ENCODE measurements around the gene CLASP2. TPM values are rescaled to one million over a fixed set of nuclear protein-coding genes. Genes with fewer than 3 reads are reported as not detected.

The CLASP2 gene
- total RNA-seq, 1 experiment from 2014 or later = 66.3 TPM

DNA sequence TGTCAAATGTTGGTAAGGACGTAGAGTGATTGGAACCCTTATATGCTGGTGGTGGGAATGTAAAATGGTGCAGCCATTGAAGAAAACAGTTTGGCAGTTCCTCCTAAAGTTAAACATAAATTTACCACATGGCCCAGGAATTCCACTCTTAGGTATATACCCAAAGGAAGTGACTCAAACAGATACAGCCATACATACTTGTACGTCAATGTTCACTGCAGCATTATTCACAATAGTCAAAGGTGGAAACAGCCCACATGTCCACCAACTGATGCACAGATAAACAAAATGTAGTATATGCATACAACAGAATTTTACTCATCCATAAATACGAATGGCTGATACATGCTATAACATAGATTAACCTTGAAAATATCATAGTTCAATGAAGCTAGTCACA is 13.2 kb downstream of the CLASP2 start:
- TF ChIP-seq, protein P1, sequence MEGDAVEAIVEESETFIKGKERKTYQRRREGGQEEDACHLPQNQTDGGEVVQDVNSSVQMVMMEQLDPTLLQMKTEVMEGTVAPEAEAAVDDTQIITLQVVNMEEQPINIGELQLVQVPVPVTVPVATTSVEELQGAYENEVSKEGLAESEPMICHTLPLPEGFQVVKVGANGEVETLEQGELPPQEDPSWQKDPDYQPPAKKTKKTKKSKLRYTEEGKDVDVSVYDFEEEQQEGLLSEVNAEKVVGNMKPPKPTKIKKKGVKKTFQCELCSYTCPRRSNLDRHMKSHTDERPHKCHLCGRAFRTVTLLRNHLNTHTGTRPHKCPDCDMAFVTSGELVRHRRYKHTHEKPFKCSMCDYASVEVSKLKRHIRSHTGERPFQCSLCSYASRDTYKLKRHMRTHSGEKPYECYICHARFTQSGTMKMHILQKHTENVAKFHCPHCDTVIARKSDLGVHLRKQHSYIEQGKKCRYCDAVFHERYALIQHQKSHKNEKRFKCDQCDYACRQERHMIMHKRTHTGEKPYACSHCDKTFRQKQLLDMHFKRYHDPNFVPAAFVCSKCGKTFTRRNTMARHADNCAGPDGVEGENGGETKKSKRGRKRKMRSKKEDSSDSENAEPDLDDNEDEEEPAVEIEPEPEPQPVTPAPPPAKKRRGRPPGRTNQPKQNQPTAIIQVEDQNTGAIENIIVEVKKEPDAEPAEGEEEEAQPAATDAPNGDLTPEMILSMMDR (IDR thresholded peaks at IDR 0.05; ENCODE audit: insufficient read depth in 1 of 2, low read depth in 1 of 2, low read length in 1 of 2, severe bottlenecking in 1 of 2, unreplicated experiment in 1 of 2) = no peak
- H3K4me1 ChIP-seq = no peaks in the 10 kb centered on the region
- H3K27ac Mint-ChIP-seq (ENCODE audit: unreplicated experiment) = no peak overlapping the region
- intact Hi-C loops (cut with micrococcal nuclease; ENCODE audit: unreplicated experiment) = no loop called here
- BruUV-seq (replicated peaks) = no TSS peak
- CTCF ChIA-PET = no interaction called here
- H3K36me3 ChIP-seq (ENCODE audit: control insufficient read depth, insufficient read depth, low read length) = no peaks in the 10 kb centered on the region
- POLR2A ChIA-PET = no interaction called here
- H3K4me3 Mint-ChIP-seq (ENCODE audit: unreplicated experiment) = no peak overlapping the region
- no peaks in the 10 kb centered on the region for H3K36me3 Mint-ChIP-seq (ENCODE audit: insufficient read depth, unreplicated experiment)
- DNase-seq = no peak
- no peaks in the 10 kb centered on the region for H3K27me3 Mint-ChIP-seq (ENCODE audit: insufficient read depth, unreplicated experiment)
- H3K4me3 ChIP-seq (ENCODE audit: low read depth, low read length) = no peak overlapping the region
- H3K27me3 ChIP-seq (replicated peaks; ENCODE audit: control insufficient read depth, insufficient read depth, low read length) = no peaks in the 10 kb centered on the region
- peaks cover 11% of the 10 kb centered on the region for H3K9me3 Mint-ChIP-seq (ENCODE audit: unreplicated experiment)
- H3K9me3 ChIP-seq = peaks cover 4% of the 10 kb centered on the region
- H3K4me1 Mint-ChIP-seq (ENCODE audit: low read depth, unreplicated experiment) = no peaks in the 10 kb centered on the region

DNA sequence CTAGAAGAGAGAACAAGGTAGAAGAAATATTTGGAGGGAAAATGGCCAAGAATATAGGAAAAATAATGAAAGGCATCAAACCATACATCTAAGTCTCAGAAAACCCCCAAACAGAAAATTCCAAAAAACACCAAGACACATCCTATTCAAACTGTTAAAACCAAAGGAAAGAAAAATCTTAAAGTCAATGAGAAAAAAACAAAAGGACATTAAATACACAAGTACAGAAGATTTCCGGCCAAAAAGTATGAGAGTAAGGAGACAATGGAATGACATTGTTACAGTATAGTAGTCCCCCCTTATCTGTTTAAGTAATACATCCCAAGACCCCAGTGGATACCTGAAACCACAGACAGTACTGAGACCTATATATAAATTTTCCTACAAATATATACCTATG is 18.8 kb downstream of the CLASP2 start:
- CTCF ChIA-PET = no interaction called here
- H3K36me3 ChIP-seq (ENCODE audit: control insufficient read depth, insufficient read depth, low read length) = no peaks in the 10 kb centered on the region
- Mint-ChIP-seq H3K27ac (ENCODE audit: unreplicated experiment) (no peak overlapping the region), H3K27me3 (ENCODE audit: insufficient read depth, unreplicated experiment) (no peaks in the 10 kb centered on the region), H3K4me3 (ENCODE audit: unreplicated experiment) (no peak overlapping the region), H3K36me3 (ENCODE audit: insufficient read depth, unreplicated experiment) (peaks cover 10% of the 10 kb centered on the region), H3K9me3 (ENCODE audit: unreplicated experiment) (peaks cover 21% of the 10 kb centered on the region), H3K4me1 (ENCODE audit: low read depth, unreplicated experiment) (no peaks in the 10 kb centered on the region)
- POLR2A ChIA-PET = no interaction called here
- DNase-seq = no peak
- H3K4me1 ChIP-seq = no peaks in the 10 kb centered on the region
- H3K9me3 ChIP-seq = peaks cover 1% of the 10 kb centered on the region
- intact Hi-C loops (cut with micrococcal nuclease; ENCODE audit: unreplicated experiment) = no loop called here
- no peaks in the 10 kb centered on the region for H3K27me3 ChIP-seq (replicated peaks; ENCODE audit: control insufficient read depth, insufficient read depth, low read length)
- BruUV-seq (replicated peaks) = no TSS peak
- no peak overlapping the region for H3K4me3 ChIP-seq (ENCODE audit: low read depth, low read length)
- TF ChIP-seq, protein P1 (IDR thresholded peaks at IDR 0.05; ENCODE audit: insufficient read depth in 1 of 2, low read depth in 1 of 2, low read length in 1 of 2, severe bottlenecking in 1 of 2, unreplicated experiment in 1 of 2) = no peak

DNA sequence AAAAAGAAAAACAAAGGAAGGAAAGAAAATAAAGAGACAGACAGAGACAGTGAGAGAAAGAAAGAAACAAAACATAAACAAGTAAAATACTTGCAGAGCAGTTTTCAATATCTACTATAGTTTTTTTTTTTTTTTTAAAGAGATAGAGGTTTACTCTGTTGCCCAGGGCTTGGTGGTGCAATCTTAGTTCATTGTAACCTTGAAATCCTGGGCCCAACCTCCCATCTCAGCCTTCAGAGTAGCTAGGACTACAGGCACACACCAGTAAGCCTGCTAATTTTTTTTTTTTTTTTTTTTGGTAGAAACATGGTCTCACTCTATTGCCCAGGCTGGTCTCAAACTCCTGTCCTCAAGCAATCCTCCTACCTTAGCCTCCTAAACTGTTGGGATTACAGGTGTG is 23.1 kb downstream of the CLASP2 start:
- H3K27ac Mint-ChIP-seq (ENCODE audit: unreplicated experiment) = no peak overlapping the region
- ChIA-PET POLR2A (no interaction called here), CTCF (no interaction called here)
- BruUV-seq (replicated peaks) = no TSS peak
- no peak overlapping the region for H3K4me3 Mint-ChIP-seq (ENCODE audit: unreplicated experiment)
- H3K27me3 Mint-ChIP-seq (ENCODE audit: insufficient read depth, unreplicated experiment) = no peaks in the 10 kb centered on the region
- Histone ChIP-seq H3K9me3 (no peaks in the 10 kb centered on the region; the same call in 1 of the 2 replicates), H3K27me3 (replicated peaks; ENCODE audit: control insufficient read depth, insufficient read depth, low read length) (no peaks in the 10 kb centered on the region), H3K4me1 (no peaks in the 10 kb centered on the region), H3K4me3 (ENCODE audit: low read depth, low read length) (no peak overlapping the region), H3K36me3 (ENCODE audit: control insufficient read depth, insufficient read depth, low read length) (no peaks in the 10 kb centered on the region)
- DNase-seq = no peak
- H3K9me3 Mint-ChIP-seq (ENCODE audit: unreplicated experiment) = peaks cover 10% of the 10 kb centered on the region
- no peaks in the 10 kb centered on the region for H3K4me1 Mint-ChIP-seq (ENCODE audit: low read depth, unreplicated experiment)
- intact Hi-C loops (cut with micrococcal nuclease; ENCODE audit: unreplicated experiment) = no loop called here
- TF ChIP-seq, protein P1 (IDR thresholded peaks at IDR 0.05; ENCODE audit: insufficient read depth in 1 of 2, low read depth in 1 of 2, low read length in 1 of 2, severe bottlenecking in 1 of 2, unreplicated experiment in 1 of 2) = no peak
- peaks cover 10% of the 10 kb centered on the region for H3K36me3 Mint-ChIP-seq (ENCODE audit: insufficient read depth, unreplicated experiment)

Measured in Caco-2 (cell line).